NCI-H187 treated with DMSO at 0.1 percent for 48 hours (cell line): Measurements from ENCODE around the gene CACFD1.

Experiments used
- DNase-seq: peaks from one replicate; lab custom pipeline; 2025; lab: John Stamatoyannopoulos, UW

Gene CACFD1

DNA sequence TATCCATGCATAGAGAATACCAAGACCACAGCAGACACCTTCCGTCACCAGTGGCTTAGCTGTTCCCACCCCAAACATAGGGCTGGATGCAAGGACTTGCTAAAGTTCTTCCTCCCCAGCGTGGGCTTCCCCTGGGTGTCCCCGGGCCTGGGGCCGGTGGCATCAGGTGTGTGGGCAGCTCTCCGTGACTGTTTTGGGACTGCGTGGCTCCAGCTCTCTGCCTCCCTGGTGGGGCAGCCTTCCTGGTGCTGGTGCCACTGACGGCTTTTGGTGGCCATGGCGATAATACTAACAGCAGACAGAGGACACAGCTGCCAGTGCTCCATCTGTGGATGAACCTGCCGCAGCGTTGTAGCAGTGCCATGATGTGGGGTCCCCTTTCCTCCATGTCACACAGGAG lies 4.9 kb downstream of the CACFD1 start:
- DNase-seq: no peak

DNA sequence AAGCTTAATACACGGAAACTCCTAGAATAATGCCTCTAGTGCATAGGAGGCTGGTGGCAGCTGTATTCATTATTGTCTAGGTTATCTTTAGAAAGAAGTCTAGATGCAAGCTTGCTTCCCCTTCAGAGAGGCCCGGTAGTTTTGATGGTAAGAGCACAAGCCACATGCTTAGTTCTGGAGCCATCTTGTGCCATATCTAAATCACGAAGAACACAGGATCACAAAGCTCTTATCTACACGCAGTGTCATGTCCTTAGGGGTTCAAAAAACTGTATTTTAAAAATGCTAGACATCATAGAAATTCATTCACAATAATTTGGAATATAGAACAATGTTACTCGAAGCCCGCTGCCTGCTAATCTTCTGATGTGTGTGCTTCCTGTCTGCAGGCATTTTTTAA lies 6.2 kb downstream of the CACFD1 start:
- no peak for DNase-seq

DNA sequence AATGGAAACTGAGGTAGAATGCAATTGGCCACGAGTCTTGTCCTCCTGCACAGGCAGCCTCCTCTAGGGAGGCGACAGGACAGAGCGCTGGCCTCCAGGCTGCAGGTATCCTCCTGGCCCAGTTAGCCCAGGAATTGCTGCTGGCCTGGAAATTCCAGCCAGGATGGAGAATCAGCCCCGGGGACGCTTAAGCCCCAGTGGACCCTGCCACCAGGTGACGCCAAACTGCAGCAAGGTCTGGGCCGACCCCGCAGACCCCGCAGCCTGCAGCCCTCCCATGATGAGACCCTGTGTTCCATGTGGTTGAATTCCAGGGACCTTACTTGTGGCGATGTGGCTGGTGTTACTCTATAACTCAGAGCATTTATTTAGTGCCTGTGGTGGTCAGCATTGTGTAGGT lies 7.3 kb downstream of the CACFD1 start:
- DNase-seq: no peak

DNA sequence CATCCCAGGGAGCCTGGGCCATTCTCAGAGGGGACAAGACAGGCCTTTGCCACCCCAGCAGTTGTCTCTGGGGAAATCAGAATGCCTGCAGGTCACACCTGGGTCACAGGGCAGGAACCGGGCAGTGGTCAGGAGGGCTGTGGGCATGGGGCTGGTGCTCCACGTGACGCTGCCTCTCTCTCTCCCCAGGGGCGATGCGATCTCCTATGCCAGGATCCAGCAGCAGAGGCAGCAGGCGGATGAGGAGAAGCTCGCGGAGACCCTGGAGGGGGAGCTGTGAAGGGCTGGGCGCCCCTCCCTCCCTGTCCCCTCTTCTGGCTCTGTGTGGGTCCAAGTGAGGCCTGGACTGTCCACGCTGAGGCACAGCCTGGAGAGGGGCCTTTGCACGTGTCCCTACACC lies 8.6 kb downstream of the CACFD1 start:
- DNase-seq: no peak

DNA sequence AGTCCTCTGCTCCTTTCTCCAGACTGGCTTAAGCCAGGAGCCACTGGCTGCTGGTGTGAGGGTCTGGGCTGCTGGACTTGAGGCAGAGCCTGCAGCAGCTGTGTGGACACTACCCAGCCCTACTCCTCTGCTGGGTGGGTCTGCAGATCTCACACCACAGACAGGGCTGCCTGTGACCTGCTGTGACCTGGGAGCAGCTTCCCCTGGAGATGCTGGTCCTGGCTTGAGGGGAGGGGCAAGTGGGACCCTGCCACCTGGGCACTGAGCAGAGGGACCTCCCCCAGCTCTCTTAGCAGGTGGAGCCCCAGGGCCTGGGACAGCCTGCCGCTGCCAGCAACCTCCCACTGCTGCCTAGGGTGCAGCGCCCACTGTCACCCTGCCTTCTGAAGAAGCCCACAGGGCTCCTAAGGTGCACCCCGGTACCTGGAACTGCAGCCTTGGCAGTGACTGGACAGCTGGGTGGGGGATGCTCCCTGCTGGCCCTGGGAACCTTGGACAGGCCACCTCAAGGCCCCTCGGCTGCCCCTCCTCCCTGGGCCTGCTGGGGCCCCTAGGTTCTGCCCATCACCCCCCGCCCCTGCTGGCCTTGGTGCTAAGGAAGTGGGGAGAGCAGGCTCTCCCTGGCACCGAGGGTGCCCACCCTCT lies 9.1 kb downstream of the CACFD1 start:
- no peak for DNase-seq

DNA sequence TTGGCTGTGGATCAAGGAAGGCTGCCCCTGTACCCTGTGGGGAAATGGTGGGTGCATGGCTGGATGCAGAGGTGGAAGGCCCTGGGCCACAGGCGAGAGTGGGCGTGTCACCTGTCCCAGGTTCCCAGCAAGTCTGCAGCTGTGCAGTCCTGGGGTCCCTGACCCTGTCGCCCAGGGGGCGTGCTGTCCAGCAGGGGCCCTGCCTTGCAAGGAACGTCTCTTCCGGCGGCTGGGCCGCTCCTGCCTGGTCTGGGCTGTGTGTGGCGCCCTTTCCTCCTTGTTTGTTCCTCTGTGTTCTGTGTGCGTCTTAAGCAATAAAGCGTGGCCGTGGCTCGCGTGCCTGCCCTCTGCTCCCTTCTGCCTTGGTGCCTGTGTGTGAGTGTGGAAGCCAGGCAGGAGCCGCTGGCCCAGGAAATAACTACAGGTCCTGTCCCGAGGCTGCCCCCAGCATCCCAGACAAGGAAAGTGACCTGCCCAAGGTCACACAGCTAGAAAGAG lies 10.7 kb downstream of the CACFD1 start:
- DNase-seq: no peak

DNA sequence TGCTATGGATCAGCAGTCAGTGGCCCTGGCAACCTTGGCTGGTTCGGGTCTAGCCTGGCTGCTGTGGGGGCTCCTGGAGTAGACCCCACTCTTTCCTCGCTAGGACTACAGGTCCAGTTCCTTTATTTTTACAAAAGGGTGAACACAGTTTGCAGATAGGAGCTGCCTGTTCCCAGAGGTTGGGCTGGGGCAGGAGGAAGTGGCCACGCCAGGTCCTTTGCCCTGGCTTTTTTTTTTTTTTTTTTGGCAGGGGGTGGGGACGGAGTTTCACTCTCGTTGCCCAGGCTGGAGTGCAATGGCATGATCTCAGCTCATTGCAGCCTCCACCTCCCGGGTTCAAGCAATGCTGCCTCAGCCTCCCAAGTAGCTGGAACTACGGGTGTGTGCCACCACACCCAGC lies 11.2 kb downstream of the CACFD1 start:
- DNase-seq: no peak

DNA sequence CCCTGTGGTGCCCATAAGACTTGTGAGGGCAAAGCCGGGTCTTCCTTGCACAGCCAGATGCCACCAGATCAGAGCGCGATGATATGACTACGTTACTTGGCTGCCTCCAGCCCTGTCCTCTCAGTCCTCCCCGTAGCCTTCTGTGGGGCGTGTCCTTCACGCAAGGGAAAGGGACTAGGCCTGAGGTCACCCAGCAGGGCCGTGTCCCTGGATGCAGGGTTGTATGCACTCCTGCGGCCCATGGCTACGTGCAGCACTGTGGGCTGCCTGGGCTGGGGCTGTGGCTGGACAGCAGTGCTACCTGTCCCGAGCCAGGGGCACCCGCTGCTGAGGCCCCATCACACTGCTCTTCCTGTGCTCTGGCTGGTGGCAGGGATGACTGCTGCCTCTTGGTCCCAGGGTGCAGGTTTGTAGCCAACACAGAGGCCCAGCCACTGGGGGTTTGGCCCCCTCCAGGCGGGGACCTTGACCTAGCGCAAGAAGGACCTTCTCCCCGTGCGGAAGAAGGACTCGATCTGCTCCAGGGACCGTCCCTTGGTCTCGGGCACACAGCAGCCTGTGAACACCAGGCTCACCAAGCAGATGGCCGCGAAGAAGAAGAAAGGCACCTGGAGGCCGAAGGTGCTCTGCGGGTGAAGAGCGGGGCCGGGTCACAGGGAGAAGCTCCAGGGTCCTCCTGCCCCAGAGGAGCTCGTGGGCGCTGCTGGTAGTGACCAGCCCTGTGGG lies 11.9 kb downstream of the CACFD1 start:
- DNase-seq: no peak

DNA sequence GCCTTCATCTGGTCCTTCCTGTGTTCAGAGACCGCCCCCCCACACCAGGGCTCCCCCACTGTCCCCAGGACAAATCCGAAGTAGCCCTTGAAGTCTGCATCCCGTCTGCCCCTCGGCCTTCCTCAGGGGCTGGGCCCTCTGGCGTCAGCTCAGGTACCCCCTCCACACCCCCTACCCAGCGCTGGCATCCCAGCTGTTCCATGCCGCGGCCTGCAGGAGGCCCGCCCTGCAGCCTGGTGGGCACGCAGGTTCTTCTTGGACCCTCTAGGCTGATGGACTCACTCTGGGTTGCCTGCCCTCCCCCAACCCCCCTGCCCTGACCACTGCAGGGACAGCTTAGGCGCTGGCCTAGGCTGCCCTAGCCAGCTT lies 12.5 kb downstream of the CACFD1 start:
- DNase-seq: no peak

DNA sequence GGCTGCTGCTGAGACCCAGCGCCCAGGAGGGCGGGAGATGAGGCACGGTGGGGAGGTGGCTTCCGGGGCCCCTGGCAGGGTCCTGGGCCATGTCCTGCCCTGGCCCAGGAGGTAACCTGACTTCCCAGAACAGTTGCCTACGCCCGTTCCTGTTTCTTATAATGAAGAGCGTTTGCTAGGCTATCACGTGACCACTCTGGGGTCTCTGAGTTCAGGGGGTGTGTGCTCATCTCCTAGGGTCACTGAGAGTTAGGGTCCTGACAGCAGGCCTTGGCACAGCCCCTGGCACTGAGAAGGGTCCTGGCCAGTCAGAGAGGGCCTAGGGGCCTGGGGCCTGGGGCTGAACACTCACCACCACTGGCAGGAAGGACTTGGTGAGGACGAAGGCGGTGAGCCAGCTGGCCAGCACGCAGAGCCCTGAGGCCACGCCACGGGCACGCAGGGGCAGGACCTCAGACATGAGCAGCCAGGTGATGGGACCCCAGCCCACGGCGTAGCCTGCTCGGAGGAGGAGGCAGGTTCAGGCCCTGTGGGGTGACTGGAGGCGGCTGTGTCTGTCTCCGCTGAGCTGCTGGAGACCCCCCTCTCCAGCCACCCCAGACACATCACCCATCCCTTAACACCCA lies 13.1 kb downstream of the CACFD1 start:
- DNase-seq: no peak

DNA sequence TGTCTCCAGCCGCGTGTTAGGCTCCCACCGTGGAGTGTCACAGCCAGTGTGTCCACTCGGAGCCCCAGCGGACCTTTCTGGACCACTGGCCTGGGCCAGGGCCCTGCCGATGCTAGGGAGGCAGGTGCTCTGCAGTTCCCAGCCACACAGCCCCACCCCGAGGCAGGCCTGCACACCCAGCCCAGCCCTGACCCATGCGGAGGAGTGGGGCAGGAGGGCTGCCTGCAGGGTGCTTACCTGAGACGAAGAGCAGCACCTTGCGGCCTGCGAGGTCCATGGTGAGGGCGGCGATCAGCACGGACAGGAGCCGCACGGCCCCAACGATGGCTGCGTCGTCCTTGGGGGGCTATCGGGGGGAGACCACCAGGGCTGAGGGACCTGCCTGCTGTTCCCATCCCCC lies 14.0 kb downstream of the CACFD1 start:
- DNase-seq: no peak

DNA sequence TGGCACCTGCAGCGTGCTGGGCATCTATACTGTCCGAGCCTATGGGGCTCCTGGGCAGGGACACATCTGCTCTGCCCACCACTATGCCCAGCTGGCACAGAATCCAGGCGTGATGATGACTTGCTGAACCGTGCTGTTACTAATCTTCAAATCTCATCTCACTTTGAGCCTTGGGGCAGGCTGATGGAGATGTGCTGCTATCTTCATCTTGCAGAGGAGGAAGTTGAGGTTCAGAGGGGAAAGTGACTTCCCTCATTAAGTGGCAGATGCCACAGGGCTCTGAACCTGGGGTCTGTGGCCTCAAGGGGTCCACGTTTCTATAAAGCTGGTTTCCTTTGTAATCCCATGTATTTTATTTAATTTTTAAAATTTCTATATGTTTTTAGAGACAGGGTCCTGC lies 14.4 kb downstream of the CACFD1 start:
- no peak for DNase-seq

DNA sequence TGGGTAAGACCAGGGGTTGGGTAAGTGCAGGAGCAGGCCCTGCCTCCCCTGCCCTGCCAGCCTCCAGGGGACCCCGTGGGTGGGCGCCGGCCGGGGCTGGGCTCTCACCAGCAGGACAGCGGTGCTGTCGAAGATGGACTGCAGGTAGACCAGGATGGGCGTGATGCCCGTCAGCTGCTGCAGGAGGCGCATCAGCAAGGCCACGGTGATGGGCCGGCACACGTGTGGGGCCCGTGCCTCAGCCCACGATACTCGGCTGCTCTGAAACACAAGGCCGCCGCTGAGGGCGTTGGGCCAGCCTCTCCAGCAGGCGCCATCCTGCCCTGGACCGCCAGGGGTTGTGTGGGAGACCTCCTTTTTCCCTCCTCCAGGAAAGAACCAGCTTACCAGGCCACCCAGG lies 15.1 kb downstream of the CACFD1 start:
- DNase-seq: no peak

DNA sequence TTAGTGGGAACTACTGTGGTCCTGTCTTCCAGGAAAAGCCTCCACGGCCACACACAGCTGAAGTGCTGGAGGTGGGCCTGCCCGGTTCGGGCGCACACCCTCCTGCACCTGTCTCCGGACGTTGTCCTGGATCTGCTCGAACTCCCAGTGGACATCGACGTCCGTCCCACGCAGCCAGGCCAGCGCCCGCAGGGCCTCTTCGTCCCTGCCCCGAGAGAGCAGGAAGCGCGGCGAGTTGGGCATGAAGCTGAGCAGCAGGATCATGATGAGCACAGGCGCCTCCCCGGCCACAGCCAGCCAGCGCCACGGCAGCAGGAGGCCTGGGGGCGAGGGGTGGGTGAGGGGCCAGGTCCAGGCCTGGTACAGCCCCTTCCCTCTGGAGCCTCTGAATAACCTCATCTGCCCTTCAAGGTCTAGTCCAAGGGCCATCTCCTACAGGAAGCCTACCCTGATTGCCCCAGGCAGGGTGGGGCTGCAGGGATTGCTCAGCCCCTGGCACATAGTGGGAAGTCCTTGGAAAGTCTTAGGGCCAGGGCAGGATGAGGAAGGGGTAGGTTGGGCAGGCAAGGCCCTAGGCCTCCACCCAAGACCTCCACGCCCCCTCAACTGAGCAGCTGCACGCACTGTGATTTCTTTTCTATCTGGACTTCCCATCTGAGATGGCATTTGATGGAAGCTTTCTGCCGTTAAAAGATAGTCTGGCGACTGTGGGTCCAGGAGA lies 15.7 kb downstream of the CACFD1 start:
- DNase-seq: no peak

DNA sequence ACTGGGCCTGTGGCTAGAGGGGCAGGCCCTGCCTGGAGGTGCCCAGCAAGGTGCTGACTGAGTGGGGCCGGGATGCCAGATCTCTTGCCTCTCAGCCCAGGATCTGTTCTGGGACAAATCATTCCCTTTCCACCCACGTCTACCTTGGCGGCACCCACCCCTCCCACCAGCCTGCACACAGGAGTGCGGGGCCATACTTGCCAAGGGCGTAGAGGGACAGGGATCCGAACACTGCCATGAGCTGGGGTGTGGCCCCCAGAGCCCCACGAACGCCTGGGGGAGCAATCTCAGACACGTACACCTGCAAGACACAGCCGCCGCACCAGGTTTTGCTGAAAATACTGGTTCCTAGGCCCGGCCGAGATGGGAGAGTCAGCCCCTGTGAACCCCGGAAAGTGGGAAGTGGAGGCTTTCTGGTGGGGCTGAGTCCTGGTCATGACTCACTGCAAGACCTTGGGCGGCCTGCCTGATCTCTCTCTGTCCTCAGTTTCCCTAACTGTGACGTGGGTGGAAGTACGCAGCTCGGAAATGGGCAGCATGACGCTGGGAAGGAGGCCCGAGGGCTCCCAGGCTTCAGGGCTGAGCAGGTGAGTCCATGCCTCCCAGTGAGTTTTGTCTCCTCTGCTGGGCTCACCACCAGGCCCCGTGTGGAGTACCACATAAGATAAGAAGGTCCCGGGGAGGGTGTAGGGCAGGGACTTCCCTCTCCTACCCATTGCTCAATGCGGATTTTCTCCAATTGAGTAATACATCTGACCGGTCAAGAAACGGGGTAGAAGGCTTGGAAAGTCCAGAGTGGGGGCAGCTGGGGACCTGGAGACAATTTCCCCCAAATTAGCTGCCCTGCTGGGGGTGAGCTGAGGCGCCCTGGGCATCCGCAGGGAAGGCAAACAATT lies 16.5 kb downstream of the CACFD1 start:
- no peak for DNase-seq

DNA sequence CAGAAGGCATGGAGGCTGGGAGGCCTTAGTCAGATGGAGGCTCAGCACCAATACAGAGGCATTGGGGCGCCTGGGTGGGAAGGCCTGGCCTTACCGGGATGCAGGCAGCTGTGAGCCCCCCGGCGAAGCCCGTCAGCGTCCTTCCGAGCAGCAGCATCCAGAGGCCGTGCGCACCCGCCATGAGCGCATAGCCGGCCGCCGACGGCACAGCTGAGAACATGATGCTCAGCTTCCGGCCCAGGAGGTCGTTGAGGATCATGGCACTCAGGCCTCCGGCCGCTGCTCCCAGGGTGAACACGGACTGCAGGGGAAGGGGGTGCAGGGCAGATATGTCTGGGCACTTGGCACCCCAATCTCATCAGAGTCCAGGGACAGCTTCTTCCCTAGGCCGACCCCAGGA lies 17.2 kb downstream of the CACFD1 start:
- no peak for DNase-seq

DNA sequence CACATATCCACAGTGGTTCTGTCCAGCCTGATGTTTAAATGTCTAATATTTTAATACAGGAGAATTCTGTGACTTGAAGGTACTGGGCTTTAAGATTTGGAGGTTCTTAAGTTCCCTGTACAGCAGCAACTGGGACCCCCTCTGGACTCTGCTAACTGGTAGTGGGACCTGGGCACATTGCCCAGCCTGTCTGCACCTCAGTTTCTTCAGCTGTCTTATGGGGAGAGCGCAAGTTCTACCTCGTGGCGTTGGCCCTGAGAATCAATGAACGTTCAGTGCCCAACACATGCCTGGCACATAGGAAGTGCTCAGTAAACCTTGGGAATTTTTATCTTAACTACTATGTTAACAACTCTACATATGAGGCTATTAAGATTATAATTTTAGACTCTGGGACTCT lies 17.7 kb downstream of the CACFD1 start:
- no peak for DNase-seq

DNA sequence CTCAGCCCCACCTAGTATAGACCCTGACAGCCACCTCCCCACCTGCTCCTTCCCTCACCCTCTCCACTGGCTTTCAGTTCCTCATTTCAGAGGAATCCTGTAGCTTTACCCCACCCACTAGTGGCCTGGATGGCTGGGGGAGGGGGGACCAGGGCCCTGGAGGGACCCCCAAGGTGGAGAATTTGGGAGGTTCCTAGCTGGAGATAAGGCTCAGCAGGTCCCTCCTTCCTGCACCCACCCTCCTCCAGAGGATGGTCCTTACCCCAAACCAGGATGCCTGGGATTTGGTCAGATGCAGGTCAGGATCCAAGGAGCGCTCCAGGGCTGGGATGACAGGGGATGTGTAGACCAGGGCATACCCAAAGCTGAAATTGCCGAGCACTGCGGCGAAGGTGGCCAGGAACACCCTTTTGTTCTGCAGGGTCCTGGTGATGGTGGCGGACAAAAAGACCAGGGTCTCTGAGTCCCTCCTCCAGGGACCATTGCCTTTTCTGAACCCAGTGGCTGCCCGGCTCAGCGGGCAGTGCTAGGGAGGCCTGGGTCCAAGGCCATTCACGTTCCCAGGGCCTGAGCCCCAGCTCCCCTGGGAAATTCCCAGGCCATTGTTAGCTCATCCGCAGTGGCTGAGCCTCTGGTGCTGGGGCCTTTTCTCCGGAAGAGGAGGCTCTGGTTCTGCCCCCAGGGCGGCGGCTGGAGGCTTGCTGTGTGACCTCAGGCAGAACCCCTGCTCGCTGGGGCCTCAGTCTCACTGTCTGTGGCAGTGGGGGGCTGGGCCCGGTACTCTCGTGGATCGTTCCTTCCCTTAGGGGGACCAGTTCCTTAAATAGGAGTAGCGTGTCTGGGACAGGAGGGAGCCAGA lies 18.4 kb downstream of the CACFD1 start:
- DNase-seq: no peak

DNA sequence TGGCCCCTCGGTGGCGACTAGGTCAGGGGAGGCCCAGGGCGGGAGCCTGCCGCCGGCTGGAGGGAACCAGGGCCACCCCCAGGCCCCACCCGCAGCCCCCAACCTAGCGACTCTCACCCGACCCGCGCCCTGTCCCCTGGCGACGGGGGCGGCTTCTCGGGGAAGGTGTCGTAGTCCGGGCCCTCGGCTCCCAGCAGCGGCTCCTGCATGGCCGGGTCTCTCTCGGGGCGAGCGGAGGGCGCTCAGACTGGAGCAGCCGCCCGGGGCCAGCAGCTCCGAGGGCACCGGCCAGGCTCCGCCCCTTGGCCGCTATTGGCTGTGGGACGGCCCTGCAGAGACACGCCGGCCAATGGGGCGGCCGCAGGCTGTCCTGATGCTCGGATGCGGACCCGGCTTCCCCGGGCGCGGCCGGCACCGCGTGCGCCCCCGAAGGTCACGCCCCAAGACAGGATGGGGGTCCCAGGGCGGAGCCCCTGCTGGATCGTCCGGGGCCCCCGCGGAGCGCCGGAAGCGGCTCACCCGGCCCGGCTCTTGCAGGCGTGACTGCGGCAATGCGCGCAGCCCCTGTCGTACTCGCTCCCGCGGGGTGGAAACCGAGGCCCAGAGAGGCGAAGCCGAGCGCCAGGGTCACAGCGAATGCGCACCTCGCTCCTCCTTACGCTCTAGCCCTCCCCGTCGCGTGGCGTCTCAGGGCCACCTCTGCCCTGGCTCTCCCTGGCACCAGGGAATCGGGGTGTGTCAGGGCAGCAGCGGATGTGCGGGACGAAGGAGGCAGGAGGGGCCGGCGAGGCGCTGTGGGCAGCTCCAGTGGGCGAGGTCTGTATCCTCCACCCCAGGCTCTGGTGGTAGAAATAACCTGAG lies 19.3 kb downstream of the CACFD1 start, which contains the start of gene SLC2A6:
Gene SLC2A6 (minus strand): TSS at position 249 of the 861 bp plus-strand sequence. CDS start 40 bp downstream, at position 209.
- no peak for DNase-seq

DNA sequence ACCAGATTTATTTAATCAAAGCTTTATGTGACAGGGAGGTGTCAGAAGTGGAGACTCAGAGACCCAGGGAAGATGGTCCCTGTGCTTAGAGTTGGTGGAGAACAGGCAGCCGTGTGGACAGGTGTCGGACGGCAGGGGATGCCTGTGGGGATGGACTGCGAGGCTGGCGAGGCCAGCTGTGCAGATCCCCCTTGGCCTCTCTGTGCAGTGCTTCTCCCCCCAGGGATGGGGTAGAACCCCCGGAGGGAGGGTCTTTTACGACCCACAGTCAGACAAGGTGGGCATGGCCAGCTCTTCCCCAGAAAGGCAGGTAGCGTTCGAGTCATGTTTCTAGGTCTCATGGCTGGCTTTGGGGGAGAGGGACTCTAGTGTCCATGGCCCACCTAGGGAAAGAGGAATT lies 23.8 kb downstream of the CACFD1 start:
- DNase-seq: no peak
